GM20431 (cell line): Measurements from ENCODE around the gene PSMA6.
"Not testable (repeated sequence)": the region's sequence is repeated elsewhere in the genome, so short reads cannot be mapped to it uniquely, and the experiment has no call there.

Experiments used
- in situ Hi-C: fragments of 300-500 bp; cut with MseI, MboI; formaldehyde crosslinking; loops from one replicate; pipeline ENCODE4 v1.15.0; 2020; ENCODE audit warnings: low sequenced_read_pairs; ENCODE audit not compliant: unreplicated experiment

Gene PSMA6

DNA sequence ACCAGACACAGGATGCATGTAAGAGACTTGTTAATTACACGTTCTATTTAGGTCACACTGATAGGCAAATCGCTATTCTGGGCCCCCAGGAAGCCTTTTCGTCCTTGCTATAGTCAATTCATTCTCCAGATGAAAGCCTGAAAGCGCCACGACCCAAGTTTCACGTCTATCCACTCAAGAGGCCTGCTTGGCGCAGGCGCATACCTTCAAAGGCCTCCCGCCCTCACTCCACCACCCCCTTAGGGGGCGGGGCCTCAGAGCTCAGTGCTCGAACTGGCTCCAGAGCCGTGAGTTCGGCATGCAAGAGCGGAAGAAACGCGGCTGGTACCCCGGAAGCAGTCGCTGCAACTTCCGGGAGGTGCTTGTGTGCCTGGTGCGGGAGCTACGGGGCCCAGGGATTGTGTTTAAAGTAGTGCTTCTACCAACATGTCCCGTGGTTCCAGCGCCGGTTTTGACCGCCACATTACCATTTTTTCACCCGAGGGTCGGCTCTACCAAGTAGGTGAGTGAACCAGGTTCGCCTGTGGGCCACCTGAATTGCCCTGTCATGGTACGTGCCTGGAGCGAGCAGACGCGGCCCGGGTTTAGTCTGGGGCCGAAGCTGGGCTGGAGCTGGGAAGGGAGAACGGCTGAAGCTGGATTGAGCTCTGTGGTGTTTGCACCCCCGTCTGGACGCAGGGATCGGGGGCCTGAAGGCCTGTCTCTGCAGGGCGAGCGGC, at the start of gene PSMA6:
PSMA6 (plus strand) TSS at position 332 of the 719 bp plus-strand sequence; CDS start at position 427, 95 bp downstream.
- in situ Hi-C loops, result no loop called here

DNA sequence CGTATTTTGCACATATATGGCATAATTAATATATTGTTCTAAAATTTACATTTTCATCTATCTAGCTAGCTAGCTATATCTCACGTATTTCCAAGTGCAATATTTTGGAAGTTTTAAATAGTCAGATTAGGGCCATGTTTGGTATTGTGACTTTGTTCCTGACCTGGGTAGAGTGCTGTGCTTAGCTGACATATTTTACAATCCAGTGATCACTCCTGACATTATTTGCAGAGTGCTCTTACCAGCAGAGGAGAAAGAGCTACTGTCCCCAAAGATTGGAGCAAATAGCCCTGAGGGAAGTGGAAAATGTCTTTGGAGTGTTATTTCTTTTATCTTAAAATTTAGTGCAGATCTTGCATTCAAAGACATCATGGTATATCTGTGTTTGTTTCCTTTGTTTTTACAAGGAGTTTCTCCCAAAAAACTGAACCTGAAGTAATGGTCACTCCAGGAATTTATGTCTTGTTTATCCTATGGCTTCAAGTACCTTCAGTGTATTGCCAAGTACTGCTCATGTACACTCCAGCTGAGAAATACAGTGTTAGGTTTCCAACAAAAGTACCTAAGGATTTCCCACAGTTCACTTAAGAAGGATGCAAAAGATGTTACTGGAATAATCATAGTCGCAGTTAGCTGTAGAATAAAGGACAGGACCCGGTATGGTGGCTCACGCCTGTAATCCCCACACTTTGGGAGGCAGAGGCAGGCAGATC, 49.4 kb upstream of the PSMA6 start:
- in situ Hi-C loops, result no loop called here

DNA sequence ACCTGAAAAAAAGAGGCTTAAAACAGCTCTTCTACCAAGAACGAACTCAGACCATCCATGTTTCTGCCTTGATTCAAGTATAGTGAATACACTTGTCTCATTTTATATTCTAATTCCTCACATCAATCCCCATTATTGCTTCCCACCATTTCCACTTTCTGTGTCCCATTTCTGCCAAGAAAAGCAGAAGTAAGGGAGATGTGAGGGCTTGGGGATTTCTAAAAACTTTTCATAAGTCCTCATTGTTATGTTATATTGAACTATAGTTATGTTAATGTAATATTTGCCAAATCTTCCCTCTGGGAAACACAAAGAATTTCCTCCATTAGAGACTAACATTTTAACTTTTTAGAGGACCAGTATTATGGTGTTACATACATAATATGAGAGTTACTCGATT, 48.2 kb upstream of the PSMA6 start:
- in situ Hi-C loops, result no loop called here

- in situ Hi-C loops, result no loop called here
Measured at GRCh38 chr14:35244542-35244941, 47.6 kb upstream of the PSMA6 start.

- in situ Hi-C loops, result no loop called here
Measured at GRCh38 chr14:35245051-35245450, 47.1 kb upstream of the PSMA6 start.

DNA sequence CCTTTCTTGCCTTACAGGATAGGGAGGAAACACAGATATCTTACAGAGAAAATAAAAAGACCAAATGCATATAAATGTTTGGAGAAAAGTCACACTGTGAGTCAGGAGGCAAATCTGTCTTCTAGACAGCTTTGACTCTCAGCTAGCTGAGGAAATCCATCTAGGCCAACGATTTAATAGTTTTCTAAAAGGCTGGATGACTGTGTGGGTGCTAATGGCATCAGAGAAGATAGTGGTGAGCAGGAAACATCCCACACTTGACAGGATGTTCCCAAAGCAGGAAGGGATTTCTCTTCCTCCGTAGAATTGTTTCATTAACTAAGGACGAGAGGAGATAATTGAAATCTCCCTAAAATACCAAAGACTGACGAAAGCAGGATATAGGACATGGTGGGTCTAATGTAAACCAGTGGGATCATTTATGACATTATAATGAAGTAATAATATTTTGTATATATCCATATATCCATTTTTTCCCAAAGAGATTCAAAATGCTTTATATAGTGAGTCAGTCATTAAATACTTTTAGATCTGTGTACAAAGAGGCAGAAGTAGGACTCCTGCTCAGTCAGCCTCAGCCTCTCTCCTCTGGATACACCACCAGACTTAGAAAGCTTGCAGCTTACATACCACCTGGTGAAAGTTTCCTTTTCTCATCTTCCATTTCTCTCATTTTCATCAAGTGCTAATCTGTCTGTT, 44.3 kb upstream of the PSMA6 start:
- in situ Hi-C loops, result no loop called here

DNA sequence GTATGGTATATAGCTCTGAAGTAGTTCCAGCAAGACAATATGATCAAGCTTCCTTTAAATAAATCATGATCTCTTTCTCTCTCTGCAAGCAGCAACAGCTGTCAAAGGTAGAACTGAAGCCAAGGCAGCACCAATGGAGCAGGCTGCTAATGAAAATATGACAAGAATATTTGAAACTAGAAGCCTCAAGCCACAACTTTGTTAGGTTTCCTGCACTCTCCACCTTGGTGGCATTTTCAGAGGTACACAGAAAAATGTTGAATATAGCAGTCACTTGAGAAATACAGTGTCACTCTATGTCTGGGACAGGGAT, 43.8 kb upstream of the PSMA6 start:
- in situ Hi-C loops, result no loop called here

DNA sequence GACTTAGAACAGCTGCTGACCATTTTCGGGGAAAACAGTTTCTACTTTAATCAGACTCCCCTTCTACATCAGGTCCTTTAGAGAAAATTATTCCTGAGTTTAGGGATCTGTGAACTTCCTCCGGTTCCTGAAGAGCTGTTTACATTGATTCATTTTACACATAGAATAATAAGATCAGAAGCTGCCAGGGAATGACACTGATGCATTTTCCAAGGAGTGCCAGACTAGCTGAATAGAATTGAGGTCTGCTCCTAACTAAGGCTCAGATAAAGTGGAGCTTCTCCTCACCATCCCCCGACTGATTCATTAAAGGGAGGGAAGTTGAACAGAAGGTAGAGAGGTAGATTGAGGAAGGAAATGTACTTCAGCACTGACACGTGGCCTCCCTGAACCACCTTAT, 41.9 kb upstream of the PSMA6 start:
- in situ Hi-C loops, result no loop called here

- in situ Hi-C loops, result no loop called here
Measured at GRCh38 chr14:35252451-35252868, 39.7 kb upstream of the PSMA6 start.

DNA sequence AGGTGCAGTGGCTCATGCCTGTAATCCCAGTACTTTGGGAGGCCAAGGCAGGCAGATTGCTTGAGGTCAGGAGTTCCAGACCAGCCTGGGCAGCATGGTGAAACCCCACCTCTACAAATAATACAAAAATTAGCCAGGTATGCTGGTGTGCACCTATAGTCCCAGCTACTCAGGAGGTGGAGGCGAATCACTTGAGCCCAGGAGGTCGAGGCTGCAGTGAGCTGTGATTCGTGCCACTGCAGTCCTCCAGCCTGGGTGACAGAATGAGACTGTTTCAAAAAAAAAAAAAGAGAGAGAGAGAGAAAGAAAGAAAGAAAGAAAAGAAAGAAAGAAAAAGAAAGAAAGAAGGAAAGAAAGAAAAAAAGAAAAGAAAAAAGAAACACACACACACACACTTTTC, 39.1 kb upstream of the PSMA6 start:
- in situ Hi-C loops, result not testable (repeated sequence)

DNA sequence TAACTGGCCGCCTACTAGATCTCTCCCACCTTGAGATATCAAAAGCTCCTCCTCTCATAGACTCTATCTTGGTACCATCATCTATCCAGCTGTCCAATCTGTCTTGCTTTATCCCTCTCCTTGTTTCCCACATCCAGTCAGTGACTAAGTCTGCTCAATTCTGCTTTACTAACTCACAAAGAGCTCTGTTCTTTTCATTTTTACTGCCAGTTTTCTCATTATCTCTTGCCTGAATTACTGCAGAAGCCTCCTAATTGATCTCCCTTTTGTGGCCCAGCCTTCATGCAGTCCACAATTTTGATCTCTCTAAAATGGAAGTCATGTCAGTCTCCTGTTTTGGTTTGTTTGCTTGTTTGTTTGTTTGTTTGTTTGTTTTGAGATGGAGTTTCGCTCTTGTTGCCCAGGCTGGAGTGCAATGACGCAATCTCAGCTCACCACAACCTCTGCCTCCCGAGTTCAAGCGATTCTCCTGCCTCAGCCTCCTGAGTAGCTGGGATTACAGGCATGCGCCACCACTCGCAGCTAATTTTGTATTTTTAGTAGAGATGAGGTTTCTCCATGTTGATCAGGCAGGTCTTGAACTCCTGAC, 38.1 kb upstream of the PSMA6 start:
- in situ Hi-C loops, result not testable (repeated sequence)

- in situ Hi-C loops, result no loop called here
Measured at GRCh38 chr14:35254736-35255135, 37.4 kb upstream of the PSMA6 start.

GRCh38 chr14:35255711-35256110, 36.5 kb upstream of the PSMA6 start:
- in situ Hi-C loops, result no loop called here

DNA sequence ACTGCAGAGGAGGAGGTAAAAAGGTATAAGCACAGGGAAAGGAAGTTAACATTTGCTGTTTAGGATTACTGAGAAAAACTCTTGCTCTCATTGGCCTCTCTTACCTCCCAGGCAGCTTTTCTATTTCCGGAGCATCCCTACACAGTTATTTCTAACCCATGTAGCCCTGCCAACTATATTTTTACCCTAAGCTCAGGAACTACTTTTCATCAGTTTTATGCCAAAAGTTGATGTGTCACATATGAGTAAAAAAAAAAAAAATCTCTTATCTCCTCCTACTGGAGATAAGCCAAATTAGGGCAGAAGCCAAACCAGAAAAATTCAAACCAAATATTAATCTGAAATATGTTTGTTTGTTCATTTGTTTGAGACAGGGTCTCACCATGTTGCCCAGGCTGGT, 34.4 kb upstream of the PSMA6 start:
- in situ Hi-C loops, result no loop called here

- in situ Hi-C loops, result no loop called here
Measured at GRCh38 chr14:35258420-35258819, 33.8 kb upstream of the PSMA6 start.

- in situ Hi-C loops, result no loop called here
Measured at GRCh38 chr14:35261774-35262173, 30.4 kb upstream of the PSMA6 start.

DNA sequence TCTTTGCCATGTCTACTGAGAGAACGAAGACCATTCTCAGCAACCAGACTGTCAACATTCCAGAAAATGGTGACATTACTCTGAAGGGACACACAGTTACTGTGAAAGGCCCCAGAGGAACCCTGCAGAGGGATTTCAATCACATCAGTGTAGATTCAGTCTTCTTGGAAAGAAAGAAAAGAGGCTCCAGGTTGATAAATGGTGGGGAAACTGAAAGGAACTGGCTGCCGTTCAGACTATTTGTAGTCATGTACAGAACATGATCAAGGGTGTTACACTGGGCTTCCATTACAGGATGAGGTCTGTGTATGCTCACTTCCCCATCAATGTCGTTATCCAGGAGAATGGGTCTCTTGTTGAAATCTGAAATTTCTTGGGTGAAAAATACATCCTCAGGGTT, 29.7 kb upstream of the PSMA6 start:
- in situ Hi-C loops, result no loop called here

GRCh38 chr14:35268946-35269345, 23.2 kb upstream of the PSMA6 start:
- in situ Hi-C loops, result no loop called here

DNA sequence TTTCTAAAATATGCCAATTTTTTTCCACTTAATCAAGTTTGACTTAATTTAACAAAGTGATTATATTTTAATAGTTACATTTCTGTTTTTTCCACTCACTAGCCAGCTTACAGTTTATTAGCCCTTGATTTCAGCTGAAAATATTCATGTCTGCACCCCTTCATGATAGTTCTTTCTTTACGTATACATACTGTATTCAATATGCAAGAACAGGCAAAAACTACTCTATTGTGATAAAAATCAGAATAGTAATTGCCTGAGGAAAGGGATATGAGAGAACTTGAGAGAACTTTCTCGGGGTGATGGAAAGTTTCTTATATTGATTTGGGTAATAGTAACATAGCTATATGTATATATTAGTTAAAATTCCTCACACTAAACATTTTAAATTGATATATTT, 17.4 kb upstream of the PSMA6 start:
- in situ Hi-C loops, result no loop called here

DNA sequence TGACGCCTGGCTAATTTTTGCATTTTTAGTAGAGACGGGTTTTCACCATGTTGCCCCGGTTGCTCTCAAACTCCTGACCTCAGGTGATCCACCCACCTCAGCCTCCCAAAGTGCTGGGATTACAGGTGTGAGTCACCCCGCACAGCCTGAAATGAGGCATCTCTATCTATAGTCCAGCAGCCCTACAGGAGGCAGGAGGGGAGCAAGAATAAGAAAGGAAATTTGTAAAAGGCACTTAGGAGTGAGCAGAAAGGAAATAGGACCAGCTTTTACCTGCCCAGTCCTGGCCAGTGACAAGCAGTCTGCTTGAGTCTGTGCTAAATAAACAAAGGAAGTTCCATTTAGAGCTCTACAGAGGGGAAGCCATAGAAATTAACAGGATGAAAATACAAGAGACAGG, 15.0 kb upstream of the PSMA6 start:
- in situ Hi-C loops, result no loop called here

DNA sequence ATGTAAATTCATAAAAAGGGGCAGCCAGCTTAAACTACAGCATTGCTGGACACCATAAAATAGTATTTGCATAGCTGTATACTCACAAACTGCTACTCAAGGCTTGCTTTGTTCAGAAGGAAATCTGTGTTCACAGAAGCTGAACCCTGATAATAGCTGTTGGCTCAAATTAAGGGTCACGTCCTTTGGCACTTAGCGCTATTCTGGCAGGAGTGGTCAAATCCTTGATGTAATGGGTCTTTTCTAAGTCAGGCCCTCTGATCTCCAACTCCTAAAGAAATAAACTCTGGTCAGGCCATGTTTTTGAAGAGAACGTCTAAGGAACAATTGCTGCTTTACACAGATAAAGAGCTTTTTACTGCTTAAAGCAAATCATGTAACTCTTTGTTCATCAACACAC, 12.8 kb upstream of the PSMA6 start:
- in situ Hi-C loops, result no loop called here
